ENCODE measurements around the gene COMT.

DNA sequence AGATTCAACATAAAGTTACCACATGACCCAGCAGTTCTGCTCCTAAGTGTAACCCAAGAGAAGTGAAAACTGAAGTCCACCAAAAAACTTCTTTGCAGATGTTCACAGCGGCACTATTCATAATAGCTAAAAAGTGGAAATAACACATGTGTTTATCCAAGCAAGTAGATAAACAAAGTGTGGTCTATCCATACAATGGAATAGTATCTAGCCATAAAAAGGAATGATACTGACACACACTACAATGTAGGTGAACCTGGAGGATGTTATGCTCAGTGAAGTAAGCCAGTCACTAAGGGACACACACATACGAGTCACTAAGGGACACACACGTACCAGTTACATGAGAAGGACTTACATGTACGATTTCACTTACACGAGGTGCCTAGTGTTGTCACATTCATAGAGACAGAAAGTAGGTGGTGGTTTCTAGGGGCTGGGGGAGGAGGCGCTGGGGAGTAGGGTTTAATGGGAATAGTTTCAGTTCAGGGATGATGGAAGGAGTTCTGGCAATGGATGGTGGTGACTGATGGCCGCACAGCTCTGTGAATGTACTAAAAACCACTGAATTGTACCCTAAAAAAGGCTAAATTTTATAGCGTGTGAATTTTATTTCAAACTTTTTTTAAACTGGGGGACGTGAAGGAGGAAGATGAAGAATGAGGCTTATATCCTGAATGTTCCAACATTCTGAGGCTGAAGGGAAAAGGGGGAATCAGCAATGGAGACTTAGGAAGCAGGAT, 27.2 kb upstream of the COMT start:
- TF ChIP-seq CTCF (IDR thresholded peaks at IDR 0.05) (no peak), TCF7L2 (IDR thresholded peaks at IDR 0.05; ENCODE audit: low read depth, low read length) (no peak), POLR2AphosphoS5 (IDR thresholded peaks at IDR 0.05; ENCODE audit: low read depth, low read length) (no peak)

Measured in Panc1 (cell line).